Stimulated activated CD4-positive, alpha-beta T cell treated with anti-CD3 and anti-CD28 coated beads, Interleukin-2, amount 100 ng/mL, for 4 hours (primary cell): ENCODE results near the gene ERBB3.
A peak's percentile ranks its signal among the peaks of the same experiment; 100 is the strongest.
"Not testable (repeated sequence)": the region's sequence is repeated elsewhere in the genome, so short reads cannot be mapped to it uniquely, and the experiment has no call there.

Source experiments
- DNase-seq: peaks from one replicate; pipeline ENCODE4 v3.0.0-alpha.2; 2020; ENCODE audit warnings: low read depth

ERBB3 gene

DNA sequence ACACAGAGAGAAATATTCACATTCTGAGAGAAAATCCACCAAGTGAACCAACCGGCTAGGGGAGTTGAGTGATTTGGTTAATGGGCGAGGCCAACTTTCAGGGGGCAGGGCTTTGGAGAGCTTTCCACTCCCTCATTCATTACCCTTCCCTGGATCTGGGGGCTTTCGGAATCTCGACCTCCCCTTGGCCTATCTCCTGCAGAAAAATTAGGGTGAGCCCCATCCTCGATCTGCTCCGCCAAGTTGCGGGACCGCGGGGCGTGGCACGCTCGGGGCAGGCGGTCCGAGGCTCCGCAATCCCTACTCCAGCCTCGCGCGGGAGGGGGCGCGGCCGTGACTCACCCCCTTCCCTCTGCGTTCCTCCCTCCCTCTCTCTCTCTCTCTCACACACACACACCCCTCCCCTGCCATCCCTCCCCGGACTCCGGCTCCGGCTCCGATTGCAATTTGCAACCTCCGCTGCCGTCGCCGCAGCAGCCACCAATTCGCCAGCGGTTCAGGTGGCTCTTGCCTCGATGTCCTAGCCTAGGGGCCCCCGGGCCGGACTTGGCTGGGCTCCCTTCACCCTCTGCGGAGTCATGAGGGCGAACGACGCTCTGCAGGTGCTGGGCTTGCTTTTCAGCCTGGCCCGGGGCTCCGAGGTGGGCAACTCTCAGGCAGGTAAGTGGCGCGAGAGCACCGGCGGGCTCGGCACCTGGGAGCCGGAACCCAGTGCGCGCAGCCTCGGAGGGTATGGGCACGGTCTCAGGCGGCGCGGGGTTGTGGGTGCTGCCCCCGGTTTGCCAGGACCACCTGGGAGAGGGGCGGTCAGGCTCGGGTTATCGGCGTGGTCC is at the start of gene ERBB3:
Gene ERBB3 (plus strand): TSS at position 443 of the 833 bp plus-strand sequence. CDS start 136 bp downstream, at position 579.
- peak; percentile 61 for DNase-seq

DNA sequence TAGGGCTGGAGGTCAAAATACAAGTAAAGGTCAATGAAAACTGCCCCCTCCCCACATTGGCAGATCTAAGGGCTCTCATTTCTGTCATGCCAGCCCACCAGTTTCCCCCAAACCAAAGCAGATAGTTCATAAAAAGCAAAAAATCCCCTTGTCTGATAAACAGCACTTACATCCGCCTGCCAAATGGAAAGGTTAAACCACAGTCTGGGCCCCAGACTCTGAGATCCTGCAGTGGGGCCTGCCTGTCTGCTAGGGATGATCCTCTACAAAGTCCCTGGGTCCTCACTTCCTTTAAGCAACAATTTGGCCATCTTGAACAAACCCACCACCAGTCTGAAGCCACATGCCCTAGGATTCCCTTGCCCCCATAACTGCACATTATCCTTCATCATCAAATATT is 48.0 kb upstream of the ERBB3 start:
- DNase-seq: no peak

DNA sequence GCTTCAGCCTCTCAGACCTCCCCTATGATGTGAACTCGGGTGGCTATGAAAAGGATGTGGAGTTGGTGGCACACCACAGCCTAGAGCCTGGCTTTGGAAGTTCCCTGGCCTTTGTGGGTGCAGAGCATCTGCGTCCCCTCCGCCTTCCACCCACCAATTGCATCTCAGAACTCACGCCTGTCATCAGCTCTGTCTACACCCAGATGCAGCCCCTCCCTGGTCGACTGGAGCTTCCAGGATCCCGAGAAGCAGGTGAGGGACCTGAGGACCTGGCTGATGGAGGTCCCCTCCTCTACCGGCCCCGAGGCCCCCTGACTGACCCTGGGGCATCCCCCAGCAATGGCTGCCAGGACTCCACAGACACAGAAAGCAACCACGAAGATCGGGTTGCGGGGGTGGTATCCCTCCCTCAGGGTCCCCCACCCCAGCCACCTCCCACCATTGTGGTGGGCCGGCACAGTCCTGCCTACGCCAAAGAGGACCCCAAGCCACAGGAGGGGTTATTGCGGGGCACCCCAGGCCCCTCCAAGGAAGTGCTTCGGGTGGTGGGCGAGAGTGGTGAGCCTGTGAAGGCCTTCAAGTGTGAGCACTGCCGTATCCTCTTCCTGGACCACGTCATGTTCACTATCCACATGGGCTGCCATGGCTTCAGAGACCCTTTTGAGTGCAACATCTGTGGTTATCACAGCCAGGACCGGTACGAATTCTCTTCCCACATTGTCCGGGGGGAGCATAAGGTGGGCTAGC is 45.2 kb upstream of the ERBB3 start:
- no peak for DNase-seq

DNA sequence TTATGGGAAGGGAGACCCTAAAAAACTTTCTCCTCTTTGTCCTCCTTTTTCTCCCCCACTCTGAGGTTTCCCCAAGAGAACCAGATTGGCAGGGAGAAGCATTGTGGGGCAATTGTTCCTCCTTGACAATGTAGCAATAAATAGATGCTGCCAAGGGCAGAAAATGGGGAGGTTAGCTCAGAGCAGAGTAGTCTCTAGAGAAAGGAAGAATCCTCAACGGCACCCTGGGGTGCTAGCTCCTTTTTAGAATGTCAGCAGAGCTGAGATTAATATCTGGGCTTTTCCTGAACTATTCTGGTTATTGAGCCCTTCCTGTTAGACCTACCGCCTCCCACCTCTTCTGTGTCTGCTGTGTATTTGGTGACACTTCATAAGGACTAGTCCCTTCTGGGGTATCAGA is 42.8 kb upstream of the ERBB3 start:
- DNase-seq: no peak

DNA sequence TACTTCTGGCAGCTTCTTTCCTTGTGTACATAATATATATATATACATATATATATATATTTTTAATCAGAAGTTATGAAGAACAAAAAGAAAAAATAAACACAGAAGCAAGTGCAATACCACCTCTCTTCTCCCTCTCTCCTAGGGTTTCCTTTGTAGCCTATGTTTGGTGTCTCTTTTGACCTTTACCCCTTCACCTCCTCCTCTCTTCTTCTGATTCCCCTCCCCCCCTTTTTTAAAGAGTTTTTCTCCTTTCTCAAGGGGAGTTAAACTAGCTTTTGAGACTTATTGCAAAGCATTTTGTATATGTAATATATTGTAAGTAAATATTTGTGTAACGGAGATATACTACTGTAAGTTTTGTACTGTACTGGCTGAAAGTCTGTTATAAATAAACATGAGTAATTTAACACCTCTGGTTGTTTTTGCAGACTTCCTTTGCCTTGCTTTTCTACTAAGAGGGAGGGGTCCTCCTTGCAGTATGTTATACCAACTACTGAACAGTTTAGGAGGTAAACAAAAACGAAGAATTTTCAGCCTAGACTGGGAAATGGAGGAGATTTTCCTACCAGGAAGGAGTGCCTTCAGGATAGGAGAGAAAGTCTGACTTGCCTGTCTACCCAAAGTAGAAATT is 41.8 kb upstream of the ERBB3 start:
- no peak for DNase-seq

DNA sequence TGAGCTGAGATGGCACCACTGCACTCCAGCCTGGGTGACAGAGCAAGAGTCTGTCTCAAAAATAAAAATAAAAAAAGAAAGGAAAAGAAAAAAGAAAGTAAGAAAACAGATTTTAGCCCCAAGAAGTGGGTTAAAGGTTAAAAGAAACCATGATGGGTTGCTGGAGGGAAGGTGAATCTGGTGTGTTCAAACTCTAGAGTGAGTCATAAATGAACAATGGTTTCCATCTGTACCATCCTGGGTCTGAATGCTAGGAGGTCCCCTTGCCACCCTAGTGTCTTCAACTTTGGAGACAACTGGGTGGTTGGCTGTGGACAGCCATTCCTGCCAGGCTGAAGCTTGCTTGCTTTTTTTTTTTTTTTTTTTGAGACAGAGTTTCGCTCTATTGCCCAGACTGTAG is 39.8 kb upstream of the ERBB3 start:
- no peak for DNase-seq

DNA sequence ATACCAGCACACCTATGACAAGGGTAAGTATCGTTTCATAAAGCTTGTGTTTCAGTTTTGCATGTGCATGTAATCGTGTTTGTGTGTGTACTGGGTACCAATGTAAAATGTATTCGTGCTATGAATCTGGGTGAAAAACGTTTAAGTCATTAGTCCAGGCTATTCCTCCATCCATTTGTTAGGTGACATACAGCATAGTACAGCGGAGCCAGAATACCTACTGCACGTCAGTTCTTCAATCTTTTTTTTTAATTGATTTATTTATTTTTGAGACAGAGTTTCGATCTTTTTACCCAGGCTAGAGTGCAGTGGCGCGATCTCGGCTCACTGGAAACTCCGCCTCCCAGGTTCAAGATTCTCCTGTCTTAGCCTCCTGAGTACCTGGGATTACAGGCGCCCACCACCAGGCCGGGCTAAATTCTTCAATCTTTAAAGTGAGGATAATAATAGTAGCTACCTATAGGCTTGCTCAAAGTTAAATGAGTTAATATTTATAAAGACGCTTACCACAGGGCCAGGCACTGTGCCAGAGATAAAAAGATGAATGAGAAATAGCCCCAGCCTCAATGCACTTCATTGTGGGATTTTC is 38.9 kb upstream of the ERBB3 start:
- no peak for DNase-seq

DNA sequence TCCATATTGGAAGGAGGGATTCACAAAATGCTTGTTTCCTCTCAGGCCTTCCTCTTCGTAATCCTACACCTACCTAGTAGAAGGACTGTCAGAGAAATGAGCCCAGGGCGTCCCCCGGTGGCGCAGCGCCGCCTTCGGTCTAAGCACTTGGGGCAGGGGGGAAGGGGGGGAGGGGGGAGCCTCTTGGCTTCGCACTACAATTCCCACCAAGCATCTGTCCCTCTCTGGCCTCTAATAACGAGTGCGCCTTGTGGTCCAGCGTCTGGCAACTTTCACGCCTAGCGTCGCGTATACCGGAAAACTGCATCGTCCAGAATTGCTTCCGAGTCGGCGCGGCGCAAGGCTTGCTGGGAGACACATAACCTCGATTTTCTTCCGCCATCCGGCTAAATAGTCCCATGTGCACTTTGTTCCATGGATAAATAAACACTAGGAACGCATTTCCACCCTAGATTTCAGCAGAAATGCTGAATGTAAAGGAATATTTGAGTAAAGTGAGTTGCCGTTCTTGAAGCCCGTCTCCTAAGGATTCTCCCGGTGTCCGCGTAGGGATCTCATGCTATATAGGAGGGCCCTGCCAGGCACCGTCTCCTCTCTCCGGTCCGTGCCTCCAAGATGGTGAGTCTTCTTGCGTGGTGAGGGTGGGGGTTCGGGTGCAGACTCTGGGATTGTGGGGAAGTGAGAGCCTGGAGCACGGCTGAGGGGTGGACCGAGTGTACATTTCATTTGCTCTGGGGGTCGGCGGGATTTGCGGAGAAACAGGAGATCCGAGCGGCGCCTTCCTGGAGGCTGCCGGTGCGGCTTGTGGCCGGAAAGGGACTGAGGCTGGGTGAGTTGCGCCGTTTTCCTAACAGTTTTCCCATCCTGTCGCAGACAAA is 38.2 kb upstream of the ERBB3 start, which contains the start of gene RPS26:
Gene RPS26 (plus strand): TSS at position 367 of the 878 bp plus-strand sequence. CDS start 249 bp downstream, at position 616.
- DNase-seq: peak; percentile 85

DNA sequence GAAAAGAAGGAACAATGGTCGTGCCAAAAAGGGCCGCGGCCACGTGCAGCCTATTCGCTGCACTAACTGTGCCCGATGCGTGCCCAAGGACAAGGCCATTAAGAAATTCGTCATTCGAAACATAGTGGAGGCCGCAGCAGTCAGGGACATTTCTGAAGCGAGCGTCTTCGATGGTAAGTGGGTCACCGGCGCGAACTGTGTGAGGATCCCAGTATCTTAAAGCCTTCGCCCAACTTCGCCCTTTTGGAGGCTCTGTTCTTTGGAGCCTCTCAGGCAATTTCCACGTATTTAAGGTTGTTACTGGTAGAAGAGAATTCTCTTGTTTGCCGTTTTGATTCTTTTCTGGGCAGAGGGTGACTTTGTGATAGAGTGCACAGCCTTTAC is 37.5 kb upstream of the ERBB3 start:
- not testable (repeated sequence) for DNase-seq

DNA sequence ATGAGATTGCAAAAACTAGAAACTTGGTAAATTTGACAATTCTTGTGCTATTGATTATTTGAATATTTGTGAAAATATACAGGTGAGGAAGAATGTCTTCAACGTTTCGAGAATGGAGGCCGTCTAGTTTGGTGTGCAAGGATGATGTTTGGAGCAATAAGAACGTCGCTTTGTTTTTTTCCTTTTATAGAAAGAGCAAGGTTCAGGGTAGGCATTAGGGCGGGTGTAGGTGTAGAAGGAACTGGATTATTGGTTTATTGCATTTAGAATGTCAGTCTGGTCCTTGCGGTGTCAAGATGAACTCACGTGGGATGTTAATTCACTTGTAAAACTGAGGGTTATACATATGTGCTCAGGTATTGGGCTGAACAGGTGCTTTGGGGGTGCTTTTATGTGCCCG is 37.1 kb upstream of the ERBB3 start:
- no peak for DNase-seq

DNA sequence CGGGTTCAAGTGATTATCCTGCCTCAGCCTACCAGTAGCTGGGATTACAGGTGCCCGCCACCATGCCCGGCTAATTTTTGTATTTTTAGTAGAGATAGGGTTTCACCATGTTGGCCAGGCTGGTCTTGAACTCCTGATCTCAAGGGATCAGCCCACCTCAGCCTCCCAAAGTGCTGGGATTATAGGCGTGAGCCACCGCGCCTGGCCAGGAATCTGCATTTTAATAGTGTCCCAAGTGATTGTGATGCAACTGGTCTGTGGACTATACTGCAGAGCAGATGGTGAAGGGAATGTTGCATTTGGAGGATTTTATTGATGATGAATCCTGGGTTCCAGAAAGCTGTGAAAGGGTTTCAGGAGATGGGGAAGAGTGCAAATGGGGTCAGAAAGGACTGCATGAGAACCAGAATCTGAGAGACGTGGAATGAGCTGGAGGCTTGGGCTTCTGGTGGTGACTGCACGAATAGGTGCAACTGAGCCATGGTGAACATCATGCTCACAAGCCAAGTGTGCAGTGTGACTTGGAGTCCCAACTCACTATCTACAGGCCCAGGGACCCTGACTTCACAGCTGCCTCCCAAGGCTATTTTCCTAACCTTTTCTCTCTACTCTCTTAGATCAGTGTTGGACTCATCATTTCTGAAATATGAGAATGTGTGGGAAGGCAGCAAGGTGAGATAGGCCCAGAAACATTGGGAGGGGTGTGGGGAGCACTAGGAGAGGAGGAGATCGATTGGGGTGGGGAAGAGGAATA is 33.8 kb upstream of the ERBB3 start:
- no peak for DNase-seq

DNA sequence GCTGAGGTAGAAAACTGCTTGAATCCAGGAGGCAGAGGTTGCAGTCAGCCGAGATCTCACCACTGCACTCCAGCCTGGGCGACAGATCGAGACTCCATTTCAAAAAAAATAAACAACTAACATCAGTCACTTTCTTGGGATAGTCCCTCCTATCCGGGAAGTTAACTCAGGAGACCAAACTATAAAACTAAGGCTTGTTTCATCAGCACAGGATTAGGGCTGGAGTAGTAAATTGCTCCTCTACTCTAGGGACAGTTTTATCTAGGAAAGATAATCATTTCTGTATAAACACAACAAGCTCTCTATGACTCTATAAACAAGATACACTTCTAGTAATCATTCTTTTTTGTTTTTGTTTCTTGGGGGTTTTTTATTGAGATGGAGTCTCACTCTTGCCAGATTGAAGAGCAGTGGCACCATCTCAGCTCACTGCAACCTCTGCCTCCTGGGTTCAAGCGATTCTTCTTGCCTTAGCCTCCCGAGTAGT is 26.5 kb upstream of the ERBB3 start:
- no peak for DNase-seq

DNA sequence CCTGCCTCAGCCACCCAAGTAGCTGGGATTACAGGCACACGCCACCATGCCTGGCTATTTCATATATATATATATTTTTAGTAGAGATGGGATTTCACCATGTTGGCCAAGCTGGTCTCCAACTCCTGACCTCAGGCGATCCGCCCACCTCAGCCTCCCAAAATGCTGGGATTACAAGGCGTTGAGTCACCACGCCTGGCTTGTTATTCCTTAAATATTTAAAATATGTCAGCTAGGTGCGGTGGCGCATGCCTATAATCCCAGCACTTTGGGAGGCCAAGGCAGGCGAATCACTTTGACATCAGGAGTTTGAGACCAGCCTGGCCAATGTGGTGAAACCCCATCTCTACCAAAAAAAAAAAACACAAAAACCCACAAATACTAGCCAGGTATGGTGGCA is 20.0 kb upstream of the ERBB3 start:
- DNase-seq: not testable (repeated sequence)

DNA sequence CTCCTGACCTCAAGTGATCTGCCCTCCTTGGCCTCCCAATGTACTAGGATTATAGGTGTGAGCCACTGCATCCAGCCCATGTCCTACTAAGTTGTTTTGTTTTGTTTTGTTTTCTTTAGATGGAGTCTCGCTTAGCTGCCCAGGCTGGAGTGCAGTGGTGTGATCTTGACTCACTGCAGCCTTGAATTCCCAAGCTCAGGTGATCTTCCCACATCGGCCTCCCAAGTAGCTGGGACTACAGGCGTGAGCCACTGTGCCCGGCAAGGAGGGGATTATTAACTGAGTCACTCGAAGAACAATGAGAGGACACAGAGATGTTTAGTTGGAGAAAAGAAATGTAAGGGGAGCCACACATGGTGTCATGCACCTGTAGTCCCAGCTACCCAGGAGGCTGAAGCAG is 18.0 kb upstream of the ERBB3 start:
- no peak for DNase-seq

DNA sequence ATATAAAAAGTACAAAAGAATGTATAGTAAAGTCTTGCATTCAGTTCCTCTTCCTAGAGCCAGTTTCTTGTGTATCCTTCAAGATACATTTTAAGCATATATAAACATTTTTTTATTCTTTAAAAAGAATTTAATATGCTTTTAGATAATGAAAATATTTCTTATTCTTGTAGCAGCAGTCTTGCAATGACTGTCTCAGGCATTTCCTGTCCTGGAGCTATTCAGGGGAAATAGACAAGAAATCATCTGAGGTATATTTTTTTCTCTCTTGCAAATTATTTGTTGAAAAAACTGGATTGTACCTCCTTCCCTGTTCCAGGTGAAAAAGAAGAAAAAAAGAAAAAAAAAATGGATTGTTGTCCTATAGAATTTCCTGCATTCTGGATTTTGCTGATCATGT is 17.0 kb upstream of the ERBB3 start:
- no peak for DNase-seq

DNA sequence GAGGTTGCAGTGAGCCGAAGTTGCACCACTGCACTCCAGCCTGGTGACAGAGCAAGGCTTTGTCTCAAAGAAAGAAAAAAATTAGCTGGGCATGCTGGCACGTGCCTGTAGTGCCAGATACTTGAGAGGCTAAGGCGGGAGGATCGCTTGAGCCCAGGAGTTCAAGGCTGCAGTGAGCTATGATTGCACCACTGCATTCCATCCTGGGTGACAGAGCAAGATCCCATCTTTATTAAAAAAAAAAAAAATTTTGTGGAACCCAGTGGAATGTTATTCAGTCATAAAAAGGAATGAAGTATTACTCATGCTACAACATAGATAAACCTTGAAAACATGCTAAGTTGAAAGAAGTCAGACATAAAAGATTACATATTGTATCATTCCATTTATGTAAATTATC is 8.3 kb upstream of the ERBB3 start:
- DNase-seq: no peak

DNA sequence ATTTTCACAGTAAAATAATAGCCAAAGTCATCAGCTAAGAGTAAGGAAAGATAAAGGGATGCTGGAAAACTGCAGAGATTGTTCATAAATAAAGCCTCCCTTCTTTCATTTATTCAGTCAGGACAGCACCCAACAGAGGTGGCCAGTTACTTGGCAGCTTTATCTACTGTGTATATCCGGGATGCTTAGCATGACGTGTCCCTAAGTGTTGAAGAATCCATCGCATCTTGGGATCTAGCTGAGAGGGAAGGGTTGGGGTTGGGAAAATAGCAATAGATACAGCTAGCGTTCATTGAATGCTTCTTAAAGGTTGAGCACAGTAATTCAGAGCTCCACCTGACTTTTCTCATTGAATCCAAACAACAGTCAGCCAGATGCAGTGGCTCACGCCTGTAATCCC is 5.6 kb upstream of the ERBB3 start:
- no peak for DNase-seq

DNA sequence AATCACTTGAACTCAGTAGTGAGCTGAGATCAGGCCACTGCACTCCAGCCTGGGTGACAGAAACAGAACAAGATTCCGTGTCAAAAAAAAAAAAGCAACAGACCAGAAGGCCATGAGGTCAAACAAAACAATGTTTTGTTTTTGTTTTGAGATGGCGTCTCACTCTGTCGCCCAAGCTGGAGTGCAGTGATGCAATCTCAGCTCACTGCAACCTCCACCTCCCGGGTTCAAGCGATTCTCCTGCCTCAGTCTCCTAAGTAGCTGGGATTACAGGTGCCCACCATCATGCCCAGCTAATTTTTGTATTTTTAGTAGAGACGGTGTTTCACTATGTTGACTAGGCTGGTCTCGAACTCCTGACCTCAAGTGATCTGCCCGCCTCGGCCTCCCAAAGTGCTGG is 2.0 kb upstream of the ERBB3 start:
- DNase-seq: not testable (repeated sequence)

DNA sequence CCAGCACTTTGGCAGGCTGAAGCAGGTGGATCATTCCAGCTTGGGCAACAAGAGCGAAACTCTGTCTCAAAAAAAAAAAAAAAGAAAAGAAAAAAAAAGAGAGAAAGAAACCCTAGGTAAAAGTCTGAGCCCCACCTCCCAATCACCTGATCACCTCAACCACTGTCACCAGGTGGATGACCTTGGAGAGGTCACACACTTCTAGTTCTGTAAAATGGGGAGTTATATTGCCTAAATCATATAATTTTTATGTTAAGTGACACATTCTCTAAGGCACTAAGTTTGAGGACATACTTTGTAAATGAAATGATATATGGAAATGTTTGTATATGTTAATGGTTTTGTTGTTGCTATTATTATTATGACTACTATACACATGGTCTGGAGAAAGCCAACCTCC is 1.5 kb upstream of the ERBB3 start:
- no peak for DNase-seq

DNA sequence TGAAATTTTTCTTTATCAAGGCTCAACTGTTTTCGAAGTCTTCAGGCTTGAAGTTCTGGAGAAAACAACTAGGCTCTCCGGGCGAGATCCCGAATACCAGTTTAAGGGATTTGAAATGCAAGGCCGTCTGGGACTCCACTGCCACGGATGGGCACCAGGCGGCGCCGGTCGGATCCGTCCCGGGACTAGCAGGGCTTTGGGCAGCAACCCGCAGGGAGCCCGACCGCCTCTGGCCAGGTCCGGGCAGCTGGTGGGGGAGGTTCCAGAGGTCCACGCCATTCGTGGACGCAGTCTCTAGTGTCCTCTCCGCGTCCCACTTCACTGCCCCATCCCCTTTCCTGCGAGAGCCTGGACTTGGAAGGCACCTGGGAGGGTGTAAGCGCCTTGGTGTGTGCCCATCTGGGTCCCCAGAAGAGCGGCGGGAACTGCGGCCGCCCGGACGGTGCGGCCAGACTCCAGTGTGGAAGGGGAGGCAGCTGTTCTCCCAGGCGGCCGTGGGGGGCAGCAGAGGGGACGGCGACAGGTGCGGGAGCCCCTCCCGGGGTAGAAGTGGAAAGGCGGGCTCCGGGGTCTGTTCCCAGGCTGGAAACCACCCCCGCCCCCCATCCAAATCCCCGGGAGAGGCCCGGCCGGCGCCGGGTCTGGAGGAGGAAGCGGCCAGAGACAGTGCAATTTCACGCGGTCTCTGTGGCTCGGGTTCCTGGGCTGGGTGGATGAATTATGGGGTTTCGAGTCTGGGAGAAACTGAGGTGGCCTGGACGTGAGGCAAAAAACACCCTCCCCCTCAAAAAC is 838 bp upstream of the ERBB3 start:
- DNase-seq: no peak
